HG03432 (cell line): ENCODE measurements around the gene ATAD3A.
A peak's percentile ranks its signal among the peaks of the same experiment; 100 is the strongest.
"Not testable (repeated sequence)": the region's sequence is repeated elsewhere in the genome, so short reads cannot be mapped to it uniquely, and the experiment has no call there.

Experiments used
- ATAC-seq: cut with Tn5 transposase; IDR thresholded peaks from one replicate; pipeline ENCODE4 v1.9.1; 2021; ENCODE audit warnings: mild to moderate bottlenecking, moderate library complexity; ENCODE audit not compliant: unreplicated experiment

ATAD3A gene

GRCh38 chr1:1552263-1552639 is 40.3 kb downstream of the ATAD3A start:
- ATAC-seq = no peak

GRCh38 chr1:1553821-1554494 is 42.0 kb downstream of the ATAD3A start:
- ATAC-seq = no peak

- no peak for ATAC-seq
Measured at GRCh38 chr1:1554550-1554925, 42.6 kb downstream of the ATAD3A start.

- no peak for ATAC-seq
Measured at GRCh38 chr1:1554926-1555915, 43.3 kb downstream of the ATAD3A start.

- no peak for ATAC-seq
Measured at GRCh38 chr1:1556505-1556904, 44.5 kb downstream of the ATAD3A start.

GRCh38 chr1:1556961-1557360 is 45.0 kb downstream of the ATAD3A start:
- not testable (repeated sequence) for ATAC-seq

GRCh38 chr1:1557688-1558087 is 45.7 kb downstream of the ATAD3A start:
- not testable (repeated sequence) for ATAC-seq

GRCh38 chr1:1558591-1558990 is 46.6 kb downstream of the ATAD3A start:
- ATAC-seq = no peak

GRCh38 chr1:1559066-1559465 is 47.1 kb downstream of the ATAD3A start:
- ATAC-seq = no peak

- ATAC-seq = no peak
Measured at GRCh38 chr1:1560178-1560577, 48.2 kb downstream of the ATAD3A start.

GRCh38 chr1:1561801-1562470 is 50.0 kb downstream of the ATAD3A start:
- no peak for ATAC-seq

GRCh38 chr1:1562556-1563195 is 50.7 kb downstream of the ATAD3A start:
- no peak for ATAC-seq

- ATAC-seq = no peak
Measured at GRCh38 chr1:1563688-1564087, 51.7 kb downstream of the ATAD3A start.

- no peak for ATAC-seq
Measured at GRCh38 chr1:1564268-1564667, 52.3 kb downstream of the ATAD3A start.

- no peak for ATAC-seq
Measured at GRCh38 chr1:1565340-1565739, 53.4 kb downstream of the ATAD3A start.

GRCh38 chr1:1567152-1567875 is 55.4 kb downstream of the ATAD3A start:
- no peak for ATAC-seq

- no peak for ATAC-seq
Measured at GRCh38 chr1:1567891-1568291, 55.9 kb downstream of the ATAD3A start.

- ATAC-seq = no peak
Measured at GRCh38 chr1:1569341-1569740, 57.4 kb downstream of the ATAD3A start.

- peak; percentile 69 for ATAC-seq
Measured at GRCh38 chr1:1573843-1574720, 62.1 kb downstream of the ATAD3A start.
